Osteoblast (primary cell): ENCODE data around the gene UBE2S. TPM values are rescaled to one million over a fixed set of nuclear protein-coding genes. Genes with fewer than 3 reads are reported as not detected.
A peak's percentile ranks its signal among the peaks of the same experiment; 100 is the strongest.
"Not testable (repeated sequence)": the region's sequence is repeated elsewhere in the genome, so short reads cannot be mapped to it uniquely, and the experiment has no call there.

Experiments
- DNase-seq: peaks from one replicate; pipeline ENCODE4 v3.0.0; 2011; ENCODE audit warnings: low spot score, mixed read lengths; ENCODE audit not compliant: insufficient read length; ENCODE audit errors: missing footprints
- H2AFZ ChIP-seq: 2 replicates; pipeline ENCODE4 v1.6.0; 2011; ENCODE audit warnings: mild to moderate bottlenecking, low read length
- H3K27ac ChIP-seq: 2 replicates; pipeline ENCODE4 v1.5.1; 2011; ENCODE audit warnings: mild to moderate bottlenecking, low read depth, low read length, moderate library complexity
- H3K27me3 ChIP-seq: 2 replicates; pipeline ENCODE4 v1.6.0; 2012; ENCODE audit warnings: mild to moderate bottlenecking, control low read depth, inconsistent platforms, low read length, moderate library complexity; ENCODE audit not compliant: insufficient read depth
- H3K36me3 ChIP-seq: 2 replicates; pipeline ENCODE4 v1.5.1; 2011; ENCODE audit warnings: mild to moderate bottlenecking, low read length, control low read depth, moderate library complexity; ENCODE audit not compliant: insufficient read depth
- H3K4me1 ChIP-seq: 2 replicates; pipeline ENCODE4 v1.5.1; 2011; ENCODE audit warnings: mild to moderate bottlenecking, low read length, control low read depth, moderate library complexity; ENCODE audit not compliant: insufficient read depth
- H3K4me2 ChIP-seq: 2 replicates; pipeline ENCODE4 v1.6.0; 2011; ENCODE audit warnings: mild to moderate bottlenecking, low read length; ENCODE audit not compliant: insufficient read depth
- H3K4me3 ChIP-seq: fragments of 200-600 bp; sonication (generic); 3 replicates; pipeline ENCODE4 v1.5.1; 2012; ENCODE audit warnings: mild to moderate bottlenecking, low read length, inconsistent platforms; ENCODE audit not compliant: insufficient read depth
- H3K79me2 ChIP-seq: 2 replicates; pipeline ENCODE4 v1.6.0; 2012; ENCODE audit warnings: mild to moderate bottlenecking, low read length, control low read depth, inconsistent platforms; ENCODE audit not compliant: insufficient read depth
- H3K9me3 ChIP-seq: 2 replicates; pipeline ENCODE4 v1.5.1; 2011; ENCODE audit warnings: low read depth, low read length, control low read depth
- H4K20me1 ChIP-seq: 2 replicates; pipeline ENCODE4 v1.6.0; 2012; ENCODE audit warnings: mild to moderate bottlenecking, low read length, control low read depth; ENCODE audit not compliant: insufficient read depth
- CTCF ChIP-seq: IDR thresholded peaks from 2 replicates; pipeline ENCODE4 v1.5.1; 2011; ENCODE audit warnings: mild to moderate bottlenecking, low read depth, low read length, moderate library complexity; ENCODE audit errors: extremely low read depth
- total RNA-seq: library from RNA; depleted of rRNA; stranded (reverse); fragments of >200 nt; gene quantifications from 2 replicates; pipeline ENCODE4 v1.2.3, GENCODE V29; 2012

UBE2S gene
- total RNA-seq, 1 donor = 37.3 TPM

GRCh38 chr19:55405638-55406037 is 1.9 kb downstream of the UBE2S start:
- Histone ChIP-seq H3K36me3 (peaks cover 46% of the 10 kb centered on the region), H3K4me2 (peak overlapping the region; percentile 81), H3K27ac (peak overlapping the region; percentile 15), H3K27me3 (no peaks in the 10 kb centered on the region), H4K20me1 (peaks cover 42% of the 10 kb centered on the region), H3K4me3 (peak overlapping the region; percentile 87), H3K79me2 (peaks cover 45% of the 10 kb centered on the region), H3K4me1 (peaks cover 22% of the 10 kb centered on the region), H2AFZ (no peak overlapping the region), H3K9me3 (no peaks in the 10 kb centered on the region)
- no peak for TF ChIP-seq CTCF
- peak; percentile 83 for DNase-seq

- H3K27me3 ChIP-seq = no peaks in the 10 kb centered on the region
- peaks cover 17% of the 10 kb centered on the region for H3K4me1 ChIP-seq
- peaks cover 45% of the 10 kb centered on the region for H3K79me2 ChIP-seq
- H3K27ac ChIP-seq = no peak overlapping the region
- peak; percentile 87 for DNase-seq
- H2AFZ ChIP-seq = no peak overlapping the region
- H3K4me2 ChIP-seq = no peak overlapping the region
- peaks cover 51% of the 10 kb centered on the region for H3K36me3 ChIP-seq
- H4K20me1 ChIP-seq = peaks cover 58% of the 10 kb centered on the region
- H3K9me3 ChIP-seq = no peaks in the 10 kb centered on the region
- no peak overlapping the region for H3K4me3 ChIP-seq
- TF ChIP-seq CTCF = no peak
Observed at GRCh38 chr19:55402509-55402908, 5.1 kb downstream of the UBE2S start.

- H3K79me2 ChIP-seq = peaks cover 34% of the 10 kb centered on the region
- H3K4me1 ChIP-seq = peaks cover 11% of the 10 kb centered on the region
- H3K4me2 ChIP-seq, H3K9me3 ChIP-seq, H3K27me3 ChIP-seq, H2AFZ ChIP-seq, H3K27ac ChIP-seq, H3K4me3 ChIP-seq, DNase-seq: not testable (repeated sequence)
- H3K36me3 ChIP-seq = peaks cover 49% of the 10 kb centered on the region
- H4K20me1 ChIP-seq = peaks cover 53% of the 10 kb centered on the region
Observed at GRCh38 chr19:55401390-55401789, 6.2 kb downstream of the UBE2S start.

GRCh38 chr19:55400281-55401087 is 7.1 kb downstream of the UBE2S start:
- Histone ChIP-seq H3K27ac (no peak overlapping the region), H3K27me3 (no peaks in the 10 kb centered on the region), H3K4me2 (no peak overlapping the region), H3K36me3 (peaks cover 42% of the 10 kb centered on the region), H3K79me2 (peaks cover 24% of the 10 kb centered on the region), H4K20me1 (peaks cover 45% of the 10 kb centered on the region), H3K4me1 (peaks cover 2% of the 10 kb centered on the region), H3K4me3 (no peak overlapping the region), H3K9me3 (no peaks in the 10 kb centered on the region), H2AFZ (no peak overlapping the region)
- no peak for TF ChIP-seq CTCF
- peak; percentile 72 for DNase-seq
